GM18517 (cell line): ENCODE measurements around the gene CCDC6.
"Not testable (repeated sequence)": the region's sequence is repeated elsewhere in the genome, so short reads cannot be mapped to it uniquely, and the experiment has no call there.

Source experiments
- ATAC-seq: cut with Tn5 transposase; IDR thresholded peaks from one replicate; pipeline ENCODE4 v1.9.1; 2021; ENCODE audit warnings: mild to moderate bottlenecking, moderate library complexity; ENCODE audit not compliant: unreplicated experiment

CCDC6 gene

GRCh38 chr10:59905731-59906416 is 482 bp downstream of the CCDC6 start:
- peak; percentile 3 for ATAC-seq

GRCh38 chr10:59905066-59905730 is 1.2 kb downstream of the CCDC6 start:
- ATAC-seq: peak; percentile 54

GRCh38 chr10:59904426-59905065 is 1.8 kb downstream of the CCDC6 start:
- ATAC-seq: no peak

- ATAC-seq: no peak
These were observed 2.5 kb downstream of the CCDC6 start for GRCh38 chr10:59903871-59904270.

- ATAC-seq: no peak
These were observed 4.3 kb downstream of the CCDC6 start for GRCh38 chr10:59902016-59902415.

GRCh38 chr10:59901470-59901869 is 4.9 kb downstream of the CCDC6 start:
- no peak for ATAC-seq

GRCh38 chr10:59900048-59900727 is 6.2 kb downstream of the CCDC6 start:
- no peak for ATAC-seq

- no peak for ATAC-seq
These were observed 8.1 kb downstream of the CCDC6 start for GRCh38 chr10:59898125-59898835.

- no peak for ATAC-seq
These were observed 10.2 kb downstream of the CCDC6 start for GRCh38 chr10:59896191-59896590.

- ATAC-seq: no peak
These were observed 10.7 kb downstream of the CCDC6 start for GRCh38 chr10:59895629-59896116.

- ATAC-seq: no peak
These were observed 12.2 kb downstream of the CCDC6 start for GRCh38 chr10:59894114-59894513.

- ATAC-seq: no peak
These were observed 13.7 kb downstream of the CCDC6 start for GRCh38 chr10:59892697-59893096.

GRCh38 chr10:59891936-59892335 is 14.4 kb downstream of the CCDC6 start:
- ATAC-seq: no peak

- no peak for ATAC-seq
These were observed 15.0 kb downstream of the CCDC6 start for GRCh38 chr10:59891349-59891748.

GRCh38 chr10:59888781-59889435 is 17.4 kb downstream of the CCDC6 start:
- no peak for ATAC-seq

- no peak for ATAC-seq
These were observed 18.2 kb downstream of the CCDC6 start for GRCh38 chr10:59887972-59888640.

- ATAC-seq: no peak
These were observed 19.4 kb downstream of the CCDC6 start for GRCh38 chr10:59887006-59887405.

GRCh38 chr10:59885430-59886134 is 20.8 kb downstream of the CCDC6 start:
- ATAC-seq: peak; percentile 90

GRCh38 chr10:59884893-59885292 is 21.5 kb downstream of the CCDC6 start:
- not testable (repeated sequence) for ATAC-seq
